NOMO-1 (cell line): Measurements from ENCODE around the gene DNAJC16.
"Not testable (repeated sequence)": the region's sequence is repeated elsewhere in the genome, so short reads cannot be mapped to it uniquely, and the experiment has no call there.

ENCODE experiments used
- DNase-seq, 2 experiments: peaks; one replicate each; lab custom pipeline; 2025; ENCODE audit not compliant: unreplicated experiment in 2 of 2; lab: John Stamatoyannopoulos, UW

The DNAJC16 gene

DNA sequence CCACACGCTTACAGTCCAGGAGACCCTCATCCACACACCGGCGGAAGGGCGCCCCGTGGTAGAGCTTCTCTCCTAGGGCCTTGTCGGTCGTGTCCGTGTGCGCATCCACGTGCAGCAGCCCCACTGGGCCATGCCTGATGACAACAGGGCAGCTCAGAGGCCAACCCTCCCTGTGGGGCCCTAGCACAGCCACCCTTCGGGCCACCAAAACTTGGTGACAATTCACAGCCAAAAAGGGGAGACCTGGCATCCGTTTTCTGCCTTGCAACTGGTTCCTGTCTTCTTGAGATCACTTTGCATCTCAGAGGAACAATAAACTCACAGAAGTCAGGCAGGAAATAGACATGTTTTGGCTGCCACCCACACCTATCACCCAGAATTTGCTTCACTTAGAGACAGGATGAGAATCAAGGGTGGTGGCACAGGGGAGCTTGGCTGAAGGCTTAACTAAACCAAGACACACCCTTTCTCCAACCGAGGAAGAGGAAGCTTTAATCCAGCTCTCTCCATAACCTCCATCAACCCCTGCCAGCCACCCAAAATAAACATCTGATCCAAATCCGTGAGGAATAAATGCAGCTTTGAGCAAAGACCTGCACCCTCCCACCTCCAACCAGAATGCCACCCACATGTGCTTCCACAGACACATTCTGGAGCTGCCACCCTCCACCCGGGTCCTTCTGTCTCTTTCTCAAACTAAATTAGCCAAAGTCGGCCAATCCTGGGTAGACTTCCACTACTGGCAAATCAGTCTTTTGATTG lies 52.5 kb downstream of the DNAJC16 start:
- no peak for DNase-seq

DNA sequence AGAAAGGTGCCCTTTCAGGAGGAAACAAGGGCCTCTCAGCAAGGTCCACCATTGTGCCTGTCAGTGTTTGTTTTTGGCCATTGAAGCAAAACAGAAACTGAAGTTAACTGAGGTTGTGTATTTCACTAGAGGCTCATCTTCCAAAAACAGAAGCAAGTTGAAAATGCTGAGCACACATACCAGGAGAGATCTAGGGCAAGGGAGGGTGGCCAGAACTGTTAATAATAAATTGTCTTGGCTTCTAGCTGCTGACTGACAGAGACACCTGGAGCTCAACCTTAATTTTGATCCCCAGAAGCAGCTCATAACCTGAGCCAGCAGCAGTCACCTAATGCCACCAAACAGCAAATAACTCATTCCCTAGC lies 53.0 kb downstream of the DNAJC16 start:
- no peak for DNase-seq

DNA sequence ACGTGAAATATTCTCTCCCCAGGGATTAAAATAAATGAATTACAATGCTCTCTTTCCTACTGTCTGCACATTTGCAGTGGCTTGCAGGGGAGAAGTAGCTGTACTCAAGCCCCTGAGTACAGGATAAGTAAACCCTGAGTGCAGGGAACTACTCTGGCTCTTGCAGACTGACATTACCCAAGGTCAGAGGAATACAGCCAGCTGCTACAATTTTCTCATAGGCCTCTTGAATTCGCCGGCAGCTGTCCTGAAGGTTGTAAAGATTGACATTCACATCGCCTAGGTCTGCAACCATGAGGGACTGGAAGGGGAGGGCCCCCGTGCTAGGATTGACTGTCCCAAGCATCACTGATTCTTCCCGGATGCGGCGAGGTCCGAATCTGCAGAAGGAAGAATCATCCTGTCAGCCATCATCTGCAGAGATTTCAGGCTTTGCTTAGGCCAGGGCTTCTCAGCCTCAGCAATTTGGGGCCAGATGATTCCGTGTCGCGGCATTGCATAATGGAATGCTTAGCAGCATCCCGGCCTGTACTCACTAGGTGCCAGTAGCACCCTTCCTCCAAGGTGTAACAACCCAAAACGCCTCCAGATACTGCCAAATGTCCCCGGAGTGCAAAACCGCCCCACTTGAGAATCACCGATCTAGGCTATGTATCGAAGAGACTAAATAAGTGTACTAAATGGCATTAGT lies 56.5 kb downstream of the DNAJC16 start:
- no peak for DNase-seq

DNA sequence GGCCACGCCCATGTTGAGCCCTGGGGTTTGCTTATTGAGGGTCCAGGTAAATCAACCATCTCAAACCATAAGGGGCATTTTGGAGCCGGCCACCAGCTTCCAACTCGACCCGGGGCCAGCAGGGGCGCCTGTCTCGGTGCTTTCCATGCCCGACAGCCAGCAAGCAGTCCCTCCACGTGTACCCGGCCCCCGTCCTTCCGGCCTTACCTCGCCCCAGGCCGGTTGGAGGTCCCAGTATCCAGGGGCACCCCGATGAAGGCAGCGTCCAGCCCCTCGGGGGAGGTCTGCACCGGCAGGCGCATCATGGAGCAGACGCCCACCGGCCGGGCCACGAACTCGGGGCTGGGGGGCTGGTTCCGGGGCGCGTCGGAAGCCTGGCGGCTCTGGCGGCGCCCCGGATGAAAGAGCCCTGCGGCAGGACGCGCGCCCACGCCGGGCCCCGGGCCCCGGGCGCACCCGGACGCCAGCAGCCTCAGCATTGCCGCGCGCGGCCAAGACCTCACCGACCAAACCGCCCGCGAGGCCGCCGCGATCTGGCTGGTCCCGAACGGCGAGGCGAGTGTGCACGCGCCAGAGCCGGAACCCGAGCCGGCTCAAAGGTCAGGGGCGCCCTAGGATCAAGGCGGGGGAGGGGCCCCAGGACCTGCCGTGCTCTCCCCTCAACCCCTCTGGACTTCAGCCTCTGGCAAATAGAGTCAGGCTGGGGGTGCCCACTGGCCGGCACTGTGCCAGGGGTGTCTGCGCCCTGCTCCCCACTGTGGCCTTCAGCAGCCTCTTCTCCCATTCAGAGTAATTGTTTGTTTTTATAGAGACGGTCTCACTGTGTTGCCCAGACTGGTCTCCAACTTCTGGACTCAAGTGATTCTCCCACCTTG lies 58.1 kb downstream of the DNAJC16 start, which contains the start of gene AGMAT:
AGMAT (minus strand) TSS at position 563 of the 875 bp plus-strand sequence; CDS start at position 479, 84 bp downstream.
- peak; percentile 52 to 68 for DNase-seq

DNA sequence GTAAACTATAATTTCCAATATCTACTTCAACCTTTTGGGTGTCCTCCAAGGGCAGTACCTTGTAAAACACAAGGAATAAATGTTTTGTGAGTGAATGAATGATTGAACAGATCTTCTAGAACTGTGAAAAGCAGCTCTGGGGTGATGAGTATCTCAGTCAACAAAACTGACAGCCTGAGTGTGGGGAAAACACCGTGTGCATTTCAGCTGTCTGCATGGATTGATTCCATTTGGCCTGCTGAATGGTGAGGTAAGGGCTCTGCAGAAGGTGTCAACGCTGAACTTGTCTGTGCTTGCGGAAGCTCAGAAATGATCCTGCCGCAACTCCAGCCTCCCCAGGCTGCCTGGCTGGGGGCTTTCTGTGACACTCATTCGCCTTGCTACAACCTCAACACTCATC lies 65.6 kb downstream of the DNAJC16 start:
- no peak for DNase-seq

DNA sequence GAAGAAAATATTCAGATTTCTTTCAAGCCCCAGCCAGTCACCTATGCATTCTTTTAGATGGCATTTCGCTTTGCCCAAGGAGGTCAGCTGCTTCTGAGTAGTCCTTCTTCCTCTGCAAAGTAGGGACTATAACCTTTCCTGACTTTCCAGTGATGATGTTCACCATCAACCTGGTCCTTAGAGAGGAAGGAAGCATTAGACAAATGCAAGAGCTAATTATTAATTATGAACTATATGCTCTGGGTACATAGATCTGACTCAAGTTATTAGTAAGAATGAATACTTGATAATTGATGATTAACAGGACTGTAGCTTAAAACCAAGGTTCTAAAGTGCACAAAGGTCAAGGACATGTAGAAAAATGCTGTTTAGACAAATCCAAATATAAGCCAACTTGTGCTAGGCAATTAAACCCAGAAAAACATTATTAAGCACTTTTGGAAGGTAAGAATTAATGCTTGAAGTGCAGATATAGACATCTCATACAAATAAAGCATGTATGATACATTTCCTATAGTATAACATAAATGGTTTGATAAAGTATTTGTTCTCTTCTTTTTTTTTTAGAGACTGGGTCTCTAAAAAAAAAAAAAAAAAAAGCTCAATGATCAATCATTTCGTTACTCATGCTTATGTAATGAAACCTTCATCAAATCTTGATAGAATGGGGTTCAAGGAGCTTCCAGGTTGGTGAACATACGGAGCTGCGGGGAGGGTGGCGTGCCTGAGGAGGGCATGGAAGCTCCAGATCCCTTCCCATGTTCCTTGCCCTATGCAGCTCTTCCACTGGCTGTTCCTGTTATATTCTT lies 69.4 kb downstream of the DNAJC16 start:
- no peak for DNase-seq

DNA sequence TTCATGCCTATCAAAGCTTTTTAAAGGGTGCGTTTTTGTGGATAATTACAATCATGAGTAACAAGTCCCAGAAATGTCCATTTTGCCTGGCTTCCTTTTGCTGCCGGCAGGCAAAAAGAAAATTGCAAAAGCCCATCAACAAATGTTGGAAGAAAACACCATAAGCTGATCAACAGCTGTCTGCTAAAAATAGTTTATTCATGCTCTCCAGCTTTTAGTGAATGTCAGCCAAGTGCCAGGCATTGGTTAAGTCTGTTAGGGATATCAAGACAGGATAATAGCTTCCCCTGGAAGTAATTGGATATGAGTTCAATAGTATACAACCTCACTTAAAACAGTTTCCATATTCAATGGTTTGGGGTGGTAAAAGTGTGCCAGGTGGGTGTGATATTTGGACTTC lies 71.8 kb downstream of the DNAJC16 start:
- no peak for DNase-seq

DNA sequence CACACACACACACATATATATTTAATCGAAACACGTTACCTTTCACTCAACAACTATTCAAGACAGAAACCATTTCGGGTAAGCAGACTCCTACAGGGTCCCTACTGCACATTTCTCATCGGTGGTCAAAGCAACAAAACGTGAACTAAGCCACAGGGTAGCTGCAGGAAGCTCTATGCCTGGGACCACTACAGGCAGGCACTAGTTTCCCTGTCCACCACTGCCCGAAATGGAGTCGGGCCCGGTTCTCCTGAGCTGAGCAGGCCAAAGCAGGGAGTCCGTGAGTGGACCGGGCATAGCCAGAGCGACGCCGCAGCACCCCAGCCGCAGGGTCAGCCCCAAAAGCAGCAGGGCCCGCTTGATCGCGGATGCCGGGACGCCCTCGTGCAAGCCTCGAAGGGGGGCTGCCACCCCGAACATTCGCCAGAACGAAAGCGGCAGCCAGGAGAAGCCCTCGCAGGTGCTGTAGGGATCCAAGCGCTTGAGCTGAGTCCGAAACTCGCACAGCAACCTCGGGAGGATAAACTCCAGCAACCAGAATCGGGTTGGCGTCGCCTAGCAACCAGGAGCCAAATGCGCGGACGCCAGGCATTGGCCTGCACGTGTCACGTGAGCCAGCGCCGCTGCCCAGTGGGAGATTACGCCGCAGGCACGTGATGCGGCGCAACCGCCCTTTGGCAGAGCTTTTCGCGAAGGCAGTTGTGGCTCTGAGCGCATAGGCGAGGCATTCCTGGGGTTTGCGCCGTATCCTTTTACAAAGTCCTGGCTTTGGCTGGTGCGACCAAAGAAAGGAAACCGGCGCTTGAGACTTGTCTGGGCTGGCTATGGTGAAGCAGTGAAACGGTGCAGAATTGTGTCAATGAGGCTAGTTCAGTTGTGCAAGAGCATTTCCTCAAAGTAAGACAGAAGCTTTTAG lies 76.7 kb downstream of the DNAJC16 start:
- peak; percentile 94 for DNase-seq

DNA sequence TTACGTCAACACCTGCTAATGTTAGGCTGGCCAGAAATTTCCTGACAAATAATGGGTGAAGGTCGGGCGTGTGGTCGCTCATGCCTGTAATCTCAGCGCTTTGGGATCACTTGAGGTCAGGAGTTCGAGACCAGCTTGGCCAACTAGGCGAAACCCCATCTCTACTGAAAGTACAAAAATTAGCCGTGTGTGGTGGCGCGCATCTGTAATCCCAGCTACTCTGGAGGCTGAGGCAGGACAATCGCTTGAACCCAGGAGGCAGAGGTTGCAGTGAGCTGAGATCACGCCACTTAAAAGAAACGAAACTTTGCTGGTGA lies 77.3 kb downstream of the DNAJC16 start:
- not testable (repeated sequence) for DNase-seq

DNA sequence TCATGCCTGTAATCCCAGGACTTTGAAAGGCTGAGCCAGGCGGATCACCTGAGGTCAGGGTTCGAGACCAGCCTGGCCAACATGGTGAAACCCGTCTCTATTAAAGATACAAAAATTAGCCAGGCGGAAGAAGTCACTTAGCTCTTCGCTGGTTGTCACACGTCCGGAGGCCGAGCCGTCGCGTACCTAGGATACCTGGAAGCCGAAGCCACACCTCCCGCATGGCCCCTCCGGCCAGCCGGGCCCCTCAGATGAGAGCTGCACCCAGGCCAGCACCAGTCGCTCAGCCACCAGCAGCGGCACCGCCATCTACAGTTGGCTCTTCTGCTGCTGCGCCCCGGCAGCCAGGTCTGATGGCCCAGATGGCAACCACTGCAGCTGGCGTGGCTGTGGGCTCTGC lies 77.8 kb downstream of the DNAJC16 start:
- DNase-seq: not testable (repeated sequence)

DNA sequence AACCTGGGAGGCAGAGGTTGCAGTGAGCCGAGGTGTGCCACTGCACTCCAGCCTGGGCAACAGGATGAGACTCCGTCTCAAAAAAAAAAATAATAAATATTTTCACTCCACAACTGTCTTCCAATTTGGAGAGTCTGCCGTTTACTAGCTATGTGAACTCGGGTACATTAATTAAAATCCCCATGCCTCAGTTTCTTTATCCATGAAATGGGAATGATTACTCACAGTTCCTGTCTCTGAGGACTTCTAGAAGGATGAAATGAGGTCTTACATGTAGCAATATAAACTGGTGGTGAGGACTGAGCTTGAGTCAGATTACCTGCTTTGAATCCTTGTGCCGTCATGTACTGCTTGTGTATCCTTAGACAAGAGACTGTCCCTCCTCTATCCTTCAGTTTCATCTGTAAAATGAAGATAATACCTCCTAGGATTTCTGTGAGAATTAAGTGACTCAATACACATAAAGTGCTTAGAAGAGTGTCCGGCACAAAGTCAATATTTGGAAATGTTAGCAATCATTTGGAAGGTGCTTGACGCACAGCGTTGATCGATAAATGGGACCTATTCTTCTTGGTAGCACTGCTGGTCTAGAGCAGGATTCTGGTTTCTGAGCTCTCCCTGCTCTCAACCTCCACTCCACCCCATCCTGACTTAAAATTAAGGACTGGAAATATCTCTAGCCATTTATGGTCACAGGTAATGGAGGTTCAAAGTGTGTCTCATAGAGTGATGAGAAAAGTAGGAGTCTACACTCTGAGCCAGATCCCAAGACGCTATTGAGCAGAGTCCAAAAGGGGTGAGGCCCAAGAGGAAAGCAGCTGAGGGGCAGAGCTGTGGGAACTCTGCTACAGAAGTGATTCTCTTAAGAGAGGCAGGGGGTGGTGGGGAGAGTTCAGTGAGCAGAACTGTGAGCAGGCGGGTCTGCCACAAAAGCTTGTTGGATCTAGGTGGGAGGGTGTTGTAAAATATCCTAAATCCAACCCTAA lies 79.0 kb downstream of the DNAJC16 start:
- no peak for DNase-seq

DNA sequence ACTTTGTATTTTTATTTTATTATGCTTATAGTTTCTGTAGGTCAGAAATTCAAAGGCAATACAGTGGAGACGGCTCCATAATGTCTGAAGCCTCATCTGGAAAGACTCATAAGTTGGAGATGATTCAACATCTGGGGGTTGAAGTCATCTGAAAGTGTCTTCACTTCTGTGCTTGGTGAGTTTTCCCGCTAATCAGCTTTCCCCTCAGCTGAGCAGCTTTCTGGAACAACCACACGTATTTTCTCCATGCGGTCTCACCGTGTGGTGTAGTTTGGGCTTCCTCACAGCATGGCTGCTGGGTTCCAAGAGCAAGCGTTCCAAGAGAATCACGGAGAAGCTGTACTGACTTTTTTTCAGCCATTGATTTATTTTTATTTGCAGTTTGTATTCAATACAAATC lies 83.0 kb downstream of the DNAJC16 start:
- DNase-seq: no peak

DNA sequence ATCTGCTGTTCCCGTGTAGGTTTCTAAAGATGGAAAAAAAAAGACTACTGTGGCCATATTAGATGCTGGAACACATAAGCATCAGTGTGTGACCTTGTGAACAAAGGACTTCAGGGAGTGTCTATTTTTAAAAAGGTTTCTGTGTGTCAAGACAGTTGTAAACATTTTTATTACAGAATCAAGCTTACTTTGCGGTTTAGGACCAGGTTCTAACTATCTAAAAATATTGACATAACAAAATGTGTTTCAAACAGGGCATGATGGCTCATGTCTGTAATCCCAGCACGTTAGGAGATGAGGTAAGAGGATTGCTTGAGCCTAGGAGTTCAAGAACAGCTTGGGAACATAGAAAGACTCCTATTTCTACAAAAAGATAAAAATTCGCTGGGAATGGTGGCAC lies 83.5 kb downstream of the DNAJC16 start:
- no peak for DNase-seq

DNA sequence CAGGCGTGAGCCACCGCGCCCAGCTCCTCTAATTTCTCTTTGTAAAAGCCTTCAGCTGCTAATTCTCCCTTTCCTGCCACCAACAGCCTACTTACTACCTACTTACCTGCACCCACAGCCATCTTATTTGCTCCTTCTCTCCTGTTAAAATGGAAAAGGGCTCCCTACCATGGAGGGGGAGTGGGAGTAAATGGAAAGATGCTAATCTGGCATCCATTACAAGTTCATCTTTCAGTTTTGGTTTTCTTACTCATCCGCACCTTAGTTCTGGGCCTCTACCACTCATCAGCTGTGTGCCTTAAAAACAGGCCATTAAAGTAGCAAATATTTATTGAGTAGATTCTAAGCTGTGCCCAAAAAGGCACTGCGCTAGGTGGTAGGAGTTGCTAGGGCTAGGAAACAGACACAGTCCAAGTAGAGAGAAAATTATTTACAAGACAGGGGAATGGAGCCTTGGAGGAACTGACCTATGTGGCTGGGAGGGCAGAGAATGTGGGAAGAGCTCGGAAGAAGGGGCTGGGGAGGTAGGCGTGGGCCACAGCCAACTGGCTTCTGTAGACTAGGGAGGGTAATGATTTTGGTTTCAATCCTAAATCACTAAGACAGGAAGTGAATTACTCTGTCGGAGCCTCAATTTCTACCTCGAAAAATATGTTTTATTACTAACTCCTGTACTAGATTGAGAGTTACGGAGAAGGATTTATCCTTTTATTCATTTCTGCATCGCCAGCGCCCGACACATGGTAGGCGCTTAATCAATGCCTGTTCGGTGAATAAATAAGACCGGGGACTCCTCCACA lies 89.9 kb downstream of the DNAJC16 start:
- DNase-seq: no peak

DNA sequence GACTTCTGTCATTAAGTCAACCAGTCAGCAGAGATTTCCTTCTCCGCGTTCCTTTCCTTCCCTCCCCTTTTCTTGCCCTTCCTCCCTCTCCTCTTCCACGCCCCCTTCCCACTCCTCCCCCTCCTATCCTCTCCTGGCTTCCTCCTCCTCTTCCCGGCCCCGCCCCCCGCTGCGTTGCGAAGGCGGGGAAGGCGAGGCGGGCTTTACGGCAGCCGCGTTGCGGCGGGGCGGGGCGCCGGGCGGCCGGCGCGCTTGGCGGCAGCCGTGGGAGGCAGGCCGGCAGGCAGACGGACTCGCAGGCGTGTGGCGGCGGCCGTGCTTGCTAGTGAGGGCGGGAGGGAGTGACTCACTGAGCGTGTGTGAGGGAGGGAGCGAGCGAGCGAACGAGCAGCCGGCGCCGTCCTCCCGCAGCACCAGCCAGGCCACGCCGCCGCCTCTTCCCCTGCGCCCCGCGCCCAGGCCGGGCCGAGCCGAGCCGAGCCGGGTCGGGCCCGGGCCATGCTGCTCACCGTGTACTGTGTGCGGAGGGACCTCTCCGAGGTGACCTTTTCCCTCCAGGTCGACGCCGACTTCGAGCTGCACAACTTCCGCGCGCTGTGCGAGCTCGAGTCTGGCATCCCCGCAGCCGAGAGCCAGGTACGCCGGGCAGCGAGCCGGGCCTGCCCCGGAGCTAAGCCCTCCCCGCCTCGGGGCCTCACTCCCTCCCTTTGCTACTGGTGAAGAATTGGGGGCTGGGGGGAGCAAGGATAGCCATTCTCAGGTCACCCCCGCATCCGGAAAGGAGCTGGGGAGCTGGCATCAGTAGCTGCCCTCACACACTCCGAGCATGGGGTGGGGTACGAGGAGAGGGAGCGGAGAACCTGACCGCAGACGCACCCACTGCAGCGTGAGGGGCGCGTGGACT lies 90.8 kb downstream of the DNAJC16 start, which contains the start of gene DDI2:
DDI2 (plus strand) TSS at position 286 of the 904 bp plus-strand sequence; CDS start at position 499, 213 bp downstream.
- peak; percentile 95 to 98 for DNase-seq

DNA sequence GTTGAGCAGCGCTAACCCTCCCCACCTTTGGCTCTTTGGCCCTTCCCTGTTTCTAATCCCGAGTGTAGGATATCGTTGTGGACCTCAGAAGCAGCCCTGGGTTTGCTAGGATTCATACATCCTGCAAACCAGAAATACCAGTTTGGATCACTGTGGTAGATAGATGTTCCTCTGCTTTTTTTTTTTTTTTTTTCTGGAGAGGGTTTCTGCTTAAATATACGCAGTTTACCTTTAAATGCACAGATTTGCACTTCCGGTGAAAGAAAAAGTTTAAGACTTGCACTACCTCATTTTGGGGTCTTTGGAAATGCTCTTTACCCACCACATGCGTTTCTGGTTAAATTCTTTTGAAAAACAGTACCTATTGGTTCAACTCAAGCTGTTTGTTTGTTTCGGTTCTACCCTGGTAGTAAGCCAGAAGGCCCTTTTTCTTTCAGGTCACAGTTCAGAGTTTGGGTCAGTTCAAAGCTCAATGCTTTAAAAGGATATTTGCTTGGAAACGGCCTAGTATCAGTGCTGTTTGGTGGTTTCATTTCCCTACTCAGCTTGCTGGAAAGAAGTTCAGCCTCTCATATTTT lies 91.5 kb downstream of the DNAJC16 start:
- peak in 1 of 2 experiments; percentile 68 for DNase-seq
